ENCODE data around the gene ZNF827. TPM values are rescaled to one million over a fixed set of nuclear protein-coding genes. Genes with fewer than 3 reads are reported as not detected.

Gene ZNF827
- polyA plus RNA-seq, 1 donor (not counting 4 experiments of a cell fraction or from before 2014, with no cell fraction given) = 4.7 TPM

DNA sequence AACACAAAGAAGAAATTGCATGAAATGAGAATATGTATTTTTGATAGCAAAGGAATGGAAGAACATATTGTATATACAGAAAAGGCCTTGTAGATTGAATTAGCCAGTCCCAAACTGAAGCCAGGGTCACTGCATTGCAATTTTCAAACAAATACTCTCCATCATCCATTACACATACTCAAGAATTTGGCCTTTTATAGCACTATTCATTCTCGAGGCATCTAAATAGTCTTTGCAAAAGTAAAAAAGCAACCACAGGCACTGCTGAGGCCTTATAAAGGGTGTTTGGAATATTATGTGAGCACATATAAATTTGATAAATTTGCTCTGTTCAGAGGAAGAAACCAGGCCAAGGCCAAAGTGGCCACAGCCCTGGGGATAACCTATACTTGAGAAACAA lies 123.0 kb downstream of the ZNF827 start:
- peaks cover 0 to 6% of the 10 kb centered on the region in 2 experiments for H3K36me3 ChIP-seq (ENCODE audit: control insufficient read depth in 2 of 2, extremely low read depth in 1 of 2, insufficient read depth in 2 of 2, low read length in 2 of 2)
- no peak for TF ChIP-seq EZH2 (IDR thresholded peaks at IDR 0.05; ENCODE audit: low read length)
- TF ChIP-seq, protein P1, sequence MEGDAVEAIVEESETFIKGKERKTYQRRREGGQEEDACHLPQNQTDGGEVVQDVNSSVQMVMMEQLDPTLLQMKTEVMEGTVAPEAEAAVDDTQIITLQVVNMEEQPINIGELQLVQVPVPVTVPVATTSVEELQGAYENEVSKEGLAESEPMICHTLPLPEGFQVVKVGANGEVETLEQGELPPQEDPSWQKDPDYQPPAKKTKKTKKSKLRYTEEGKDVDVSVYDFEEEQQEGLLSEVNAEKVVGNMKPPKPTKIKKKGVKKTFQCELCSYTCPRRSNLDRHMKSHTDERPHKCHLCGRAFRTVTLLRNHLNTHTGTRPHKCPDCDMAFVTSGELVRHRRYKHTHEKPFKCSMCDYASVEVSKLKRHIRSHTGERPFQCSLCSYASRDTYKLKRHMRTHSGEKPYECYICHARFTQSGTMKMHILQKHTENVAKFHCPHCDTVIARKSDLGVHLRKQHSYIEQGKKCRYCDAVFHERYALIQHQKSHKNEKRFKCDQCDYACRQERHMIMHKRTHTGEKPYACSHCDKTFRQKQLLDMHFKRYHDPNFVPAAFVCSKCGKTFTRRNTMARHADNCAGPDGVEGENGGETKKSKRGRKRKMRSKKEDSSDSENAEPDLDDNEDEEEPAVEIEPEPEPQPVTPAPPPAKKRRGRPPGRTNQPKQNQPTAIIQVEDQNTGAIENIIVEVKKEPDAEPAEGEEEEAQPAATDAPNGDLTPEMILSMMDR (optimal IDR thresholded peaks at IDR 0.05 in 1 of 3, IDR thresholded peaks at IDR 0.05 in 1 of 3, conservative IDR thresholded peaks at IDR 0.05 in 1 of 3; ENCODE audit: extremely low read depth in 1 of 3, insufficient read depth in 2 of 3, low read length in 3 of 3) = no peak
- DNase-seq (ENCODE audit: low read depth, low spot score) (no peak), FAIRE-seq (no peak)
- H3K27ac ChIP-seq (ENCODE audit: control insufficient read depth, insufficient read depth, low read length) = no peak overlapping the region
- no peaks in the 10 kb centered on the region for H3K27me3 ChIP-seq (ENCODE audit: control insufficient read depth, extremely low read depth, insufficient read depth, low read length)
- no peak overlapping the region for H3K9ac ChIP-seq (ENCODE audit: control insufficient read depth, extremely low read depth, insufficient read depth, low read length)
- H3K79me2 ChIP-seq (ENCODE audit: control insufficient read depth, insufficient read depth, low read length) = no peaks in the 10 kb centered on the region
- H3K9me1 ChIP-seq (ENCODE audit: control insufficient read depth, extremely low read depth, insufficient read depth, low read length) = no peaks in the 10 kb centered on the region
- H2AFZ ChIP-seq (ENCODE audit: control insufficient read depth, low read length) = no peak overlapping the region
- H3K9me3 ChIP-seq (ENCODE audit: control insufficient read depth, low read depth, low read length) = peaks cover 2% of the 10 kb centered on the region
- peaks cover 9% of the 10 kb centered on the region for H3K4me1 ChIP-seq (ENCODE audit: control insufficient read depth, extremely low read depth, insufficient read depth, low read length)
- dilution Hi-C loops (cut with MboI; ENCODE audit: extremely low pct_ligation_motif_present, low sequenced_read_pairs) = no loop called here
- no peaks in the 10 kb centered on the region for H4K20me1 ChIP-seq (ENCODE audit: control insufficient read depth, extremely low read depth, insufficient read depth, low read length)
- H3K4me2 ChIP-seq (ENCODE audit: control insufficient read depth, extremely low read depth, insufficient read depth, low read depth, low read length) = no peak overlapping the region
- H3K4me3 ChIP-seq (ENCODE audit: control insufficient read depth in 2 of 3, extremely low read depth in 1 of 3, insufficient read depth in 2 of 3, low read depth in 1 of 3, low read length in 3 of 3) = no peak overlapping the region

DNA sequence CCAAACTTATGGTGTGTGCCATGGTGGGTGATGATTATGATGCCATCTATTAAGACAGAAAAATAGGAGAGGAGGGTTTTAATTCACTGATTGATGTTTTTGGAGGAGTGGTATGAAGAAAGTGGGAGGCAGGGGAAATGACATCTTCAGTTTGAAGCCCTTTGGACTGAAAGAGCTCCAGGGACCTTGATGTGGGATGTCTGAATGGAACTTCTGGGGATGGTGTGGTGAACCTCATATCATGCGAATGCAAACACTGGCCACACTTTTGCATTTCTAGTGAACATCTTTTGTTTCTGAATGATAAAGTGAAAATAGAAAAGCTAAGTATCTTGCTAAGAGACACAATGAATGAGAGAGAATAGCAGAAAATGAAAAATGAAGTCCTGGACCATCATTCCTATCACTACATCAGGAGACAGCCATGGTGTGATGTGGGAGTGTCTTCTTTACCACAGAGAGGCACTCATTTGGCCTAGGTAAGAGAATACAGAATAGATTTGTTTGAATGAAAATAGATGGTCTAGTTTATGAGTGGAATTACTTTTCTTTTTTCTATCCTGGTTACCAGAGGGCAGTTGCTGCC lies 123.5 kb downstream of the ZNF827 start:
- H3K9me1 ChIP-seq (ENCODE audit: control insufficient read depth, extremely low read depth, insufficient read depth, low read length) = no peaks in the 10 kb centered on the region
- peaks cover 9% of the 10 kb centered on the region for H3K4me1 ChIP-seq (ENCODE audit: control insufficient read depth, extremely low read depth, insufficient read depth, low read length)
- H2AFZ ChIP-seq (ENCODE audit: control insufficient read depth, low read length) = no peak overlapping the region
- no peaks in the 10 kb centered on the region for H3K27me3 ChIP-seq (ENCODE audit: control insufficient read depth, extremely low read depth, insufficient read depth, low read length)
- H3K36me3 ChIP-seq (ENCODE audit: control insufficient read depth in 2 of 2, extremely low read depth in 1 of 2, insufficient read depth in 2 of 2, low read length in 2 of 2) = peaks cover 0 to 6% of the 10 kb centered on the region in 2 experiments
- H3K4me2 ChIP-seq (ENCODE audit: control insufficient read depth, extremely low read depth, insufficient read depth, low read depth, low read length) = no peak overlapping the region
- no peak overlapping the region for H3K4me3 ChIP-seq (ENCODE audit: control insufficient read depth in 2 of 3, extremely low read depth in 1 of 3, insufficient read depth in 2 of 3, low read depth in 1 of 3, low read length in 3 of 3)
- no peak overlapping the region for H3K9ac ChIP-seq (ENCODE audit: control insufficient read depth, extremely low read depth, insufficient read depth, low read length)
- H3K79me2 ChIP-seq (ENCODE audit: control insufficient read depth, insufficient read depth, low read length) = no peaks in the 10 kb centered on the region
- TF ChIP-seq, protein P1 (optimal IDR thresholded peaks at IDR 0.05 in 1 of 3, IDR thresholded peaks at IDR 0.05 in 1 of 3, conservative IDR thresholded peaks at IDR 0.05 in 1 of 3; ENCODE audit: extremely low read depth in 1 of 3, insufficient read depth in 2 of 3, low read length in 3 of 3) = no peak
- TF ChIP-seq EZH2 (IDR thresholded peaks at IDR 0.05; ENCODE audit: low read length) = no peak
- H4K20me1 ChIP-seq (ENCODE audit: control insufficient read depth, extremely low read depth, insufficient read depth, low read length) = no peaks in the 10 kb centered on the region
- dilution Hi-C loops (cut with MboI; ENCODE audit: extremely low pct_ligation_motif_present, low sequenced_read_pairs) = no loop called here
- DNase-seq (ENCODE audit: low read depth, low spot score) (no peak), FAIRE-seq (no peak)
- peaks cover 2% of the 10 kb centered on the region for H3K9me3 ChIP-seq (ENCODE audit: control insufficient read depth, low read depth, low read length)
- no peak overlapping the region for H3K27ac ChIP-seq (ENCODE audit: control insufficient read depth, insufficient read depth, low read length)
